H1 (cell line): Measurements from ENCODE around the gene LCE2B. TPM values are rescaled to one million over a fixed set of nuclear protein-coding genes. Genes with fewer than 3 reads are reported as not detected.

Experiments
- CTCF ChIA-PET: fragments of 300-600 bp; sonication (Branson Sonifier 250); formaldehyde crosslinking; loops from one replicate; lab custom pipeline; 2021; ENCODE audit not compliant: partially characterized antibody; lab: Charles Lee
- POLR2A ChIA-PET: fragments of 300-600 bp; sonication (Branson Sonifier 250); formaldehyde crosslinking; loops from one replicate; lab custom pipeline; 2021; ENCODE audit warnings: inconsistent platforms; ENCODE audit not compliant: partially characterized antibody; lab: Charles Lee
- DNase-seq, 2 experiments: peaks; one replicate each; pipeline versions ENCODE4 v3.0.0 to v3.0.0-alpha.2; 2010 to 2022; ENCODE audit warnings: low spot score in 2 of 2, low read depth in 1 of 2, mixed read lengths in 1 of 2
- FAIRE-seq: peaks from 2 replicates; lab custom pipeline; 2011; peaks lifted over from hg19 to GRCh38; lab: Jason Lieb, UNC
- H2AFZ ChIP-seq: 2 replicates; pipeline ENCODE4 v1.8.1; 2012; ENCODE audit warnings: low read length, inconsistent platforms
- H2AK5ac ChIP-seq: 2 replicates; pipeline ENCODE4 v1.6.1; 2013; ENCODE audit warnings: low read depth, low read length
- H2BK120ac ChIP-seq: replicated peaks from 2 replicates; pipeline ENCODE3; 2013; ENCODE audit warnings: low read depth, low read length, inconsistent platforms
- H2BK12ac ChIP-seq: 2 replicates; pipeline ENCODE4 v1.6.1; 2013; ENCODE audit warnings: low read depth, low read length
- H2BK15ac ChIP-seq: 2 replicates; pipeline ENCODE4 v1.6.1; 2013; ENCODE audit warnings: low read length
- H2BK20ac ChIP-seq: 2 replicates; pipeline ENCODE4 v1.6.1; 2013; ENCODE audit warnings: low read length
- H2BK5ac ChIP-seq: 2 replicates; pipeline ENCODE4 v1.6.1; 2013; ENCODE audit warnings: low read depth, low read length
- H3K14ac ChIP-seq: 2 replicates; pipeline ENCODE4 v1.6.1; 2013; ENCODE audit warnings: inconsistent platforms; ENCODE audit not compliant: insufficient read length
- H3K18ac ChIP-seq: 2 replicates; pipeline ENCODE4 v1.6.1; 2013; ENCODE audit warnings: low read length; ENCODE audit errors: extremely low read depth
- H3K23ac ChIP-seq: 2 replicates; pipeline ENCODE4 v1.6.1; 2013; ENCODE audit warnings: inconsistent platforms; ENCODE audit not compliant: insufficient read length
- H3K23me2 ChIP-seq: 2 replicates; pipeline ENCODE4 v1.6.1; 2013; ENCODE audit warnings: low read depth, low read length
- H3K27ac ChIP-seq: 2 replicates; pipeline ENCODE4 v1.6.1; 2011; ENCODE audit warnings: low read depth, low read length, inconsistent platforms
- H3K27me3 ChIP-seq, 4 experiments: replicated peaks in 1 of 4; 1 replicate in 1 of 4; 2 replicates in 3 of 4; pipeline versions ENCODE4 v1.6.1 to v1.8.1; 2011 to 2013; ENCODE audit warnings: low read length in 3 of 4, mild to moderate bottlenecking in 3 of 4, inconsistent platforms in 2 of 4, mixed read lengths in 2 of 4, moderate library complexity in 1 of 4; ENCODE audit not compliant: control insufficient read depth in 3 of 4, insufficient read depth in 3 of 4; ENCODE audit errors: extremely low read depth in 1 of 4
- H3K36me3 ChIP-seq, 4 experiments: 2 replicates each; pipeline versions ENCODE4 v1.6.1 to v1.8.1; 2011 to 2013; ENCODE audit warnings: mild to moderate bottlenecking in 4 of 4, low read length in 3 of 4, moderate library complexity in 2 of 4, control low read depth in 1 of 4, inconsistent platforms in 1 of 4; ENCODE audit not compliant: insufficient read depth in 4 of 4, control insufficient read depth in 2 of 4
- H3K4ac ChIP-seq: replicated peaks from 2 replicates; pipeline ENCODE3; 2013; ENCODE audit warnings: low read length, low read depth, mixed read lengths, inconsistent platforms; ENCODE audit not compliant: insufficient read length
- H3K4me1 ChIP-seq, 4 experiments: replicated peaks in 1 of 4; 1 replicate in 1 of 4; 2 replicates in 3 of 4; pipeline versions ENCODE4 v1.6.1 to v1.8.1; 2011 to 2013; ENCODE audit warnings: low read length in 3 of 4, inconsistent platforms in 2 of 4, mixed read lengths in 1 of 4; ENCODE audit not compliant: insufficient read depth in 4 of 4, control insufficient read depth in 3 of 4
- H3K4me2 ChIP-seq, 2 experiments: 2 replicates each; pipeline versions ENCODE4 v1.6.1 to v1.8.1; 2011 to 2013; ENCODE audit warnings: low read depth in 2 of 2, low read length in 2 of 2, control low read depth in 1 of 2, inconsistent platforms in 1 of 2, mild to moderate bottlenecking in 1 of 2; ENCODE audit not compliant: insufficient read depth in 1 of 2
- H3K4me3 ChIP-seq, 4 experiments: fragments of 200-600, 300-600 bp in 1 of 4; sonication (generic), shearing (Covaris generic), sonication (Bioruptor Twin) in 1 of 4; 2 replicates each; pipeline versions ENCODE4 v1.5.1 to v1.8.1; 2011 to 2016; ENCODE audit warnings: low read length in 4 of 4, low read depth in 3 of 4, control low read depth in 2 of 4, inconsistent platforms in 2 of 4, mild to moderate bottlenecking in 2 of 4, mixed read lengths in 1 of 4, moderate library complexity in 1 of 4; ENCODE audit not compliant: insufficient read depth in 2 of 4; ENCODE audit errors: extremely low read depth in 1 of 4
- H3K56ac ChIP-seq: replicated peaks from 2 replicates; pipeline ENCODE3; 2013; ENCODE audit warnings: low read depth, mild to moderate bottlenecking, mixed read lengths, low read length, inconsistent platforms; ENCODE audit not compliant: insufficient read length
- H3K79me1 ChIP-seq: 2 replicates; pipeline ENCODE4 v1.6.1; 2013; ENCODE audit warnings: low read depth, low read length, control low read depth
- H3K79me2 ChIP-seq, 2 experiments: 2 replicates each; pipeline versions ENCODE4 v1.6.1 to v1.8.1; 2012 to 2013; ENCODE audit warnings: low read length in 2 of 2, mild to moderate bottlenecking in 2 of 2, inconsistent platforms in 1 of 2; ENCODE audit not compliant: insufficient read depth in 2 of 2, control insufficient read depth in 1 of 2
- H3K9ac ChIP-seq, 4 experiments: replicated peaks in 1 of 4; 1 replicate in 1 of 4; 2 replicates in 3 of 4; pipeline versions ENCODE4 v1.6.1 to v1.8.1; 2011 to 2013; ENCODE audit warnings: low read depth in 3 of 4, low read length in 3 of 4, control low read depth in 2 of 4, mild to moderate bottlenecking in 2 of 4, moderate library complexity in 2 of 4, inconsistent platforms in 1 of 4; ENCODE audit errors: extremely low read depth in 1 of 4
- H3K9me3 ChIP-seq, 2 experiments: 2 replicates each; pipeline versions ENCODE4 v1.6.1 to v1.8.1; 2012 to 2013; ENCODE audit warnings: mild to moderate bottlenecking in 2 of 2, moderate library complexity in 2 of 2, control low read depth in 1 of 2, inconsistent platforms in 1 of 2, low read depth in 1 of 2, low read length in 1 of 2, mixed read lengths in 1 of 2; ENCODE audit not compliant: insufficient read depth in 2 of 2
- H4K20me1 ChIP-seq, 2 experiments: replicated peaks in 1 of 2; 2 replicates each; pipeline versions ENCODE3 to v1.8.1; 2011 to 2013; ENCODE audit warnings: inconsistent platforms in 2 of 2, low read length in 2 of 2, mild to moderate bottlenecking in 1 of 2; ENCODE audit not compliant: insufficient read depth in 2 of 2, control insufficient read depth in 1 of 2
- H4K5ac ChIP-seq: 2 replicates; pipeline ENCODE4 v1.6.1; 2013; ENCODE audit warnings: low read length, low read depth, mixed read lengths, inconsistent platforms; ENCODE audit not compliant: insufficient read length
- H4K8ac ChIP-seq: 2 replicates; pipeline ENCODE4 v1.8.0; 2013; ENCODE audit warnings: mild to moderate bottlenecking, moderate library complexity, low read length, inconsistent platforms; ENCODE audit not compliant: insufficient read depth; ENCODE audit errors: extremely low read depth
- H4K91ac ChIP-seq: replicated peaks from 2 replicates; pipeline ENCODE3; 2013; ENCODE audit warnings: low read length, mixed read lengths, inconsistent platforms; ENCODE audit not compliant: insufficient read length
- PHF8 ChIP-seq: fragments of 200-600 bp; sonication (generic); conservative IDR thresholded peaks from 2 replicates; pipeline ENCODE4 v1.7.1; 2012; ENCODE audit warnings: low read depth, mild to moderate bottlenecking, inconsistent platforms, low read length, moderate library complexity
- WGBS, 2 experiments: shearing (Covaris generic) in 1 of 2; methylation state at CpG; one replicate each; pipeline versions ENCODE4 v1.1.6 to v1.1.7; 2013 to 2015; ENCODE audit warnings: low lambda C conversion rate in 2 of 2, mixed read lengths in 2 of 2, inconsistent platforms in 1 of 2, low coverage in 1 of 2, missing lambda C conversion rate in 1 of 2; ENCODE audit not compliant: insufficient replicate concordance in 2 of 2, insufficient coverage in 1 of 2, insufficient read length in 1 of 2; ENCODE audit errors: extremely low coverage in 1 of 2, missing lambda C conversion rate in 1 of 2; 5-methylcytosine and 5-hydroxymethylcytosine counted together
- polyA plus RNA-seq, 7 experiments: library from polyadenylated mRNA; depleted of rRNA in 3 of 7; stranded (reverse) in 5 of 7; unstranded in 2 of 7; fragments of >200 nt in 5 of 7; fragments of 200-250 nt in 2 of 7; gene quantifications; 1 replicate in 5 of 7; 2 replicates in 1 of 7; 4 replicates in 1 of 7; pipeline versions ENCODE4 v1.2.1 to v1.2.3, GENCODE V29; 2011 to 2013; ENCODE audit warnings: missing spikeins in 2 of 7, mixed read lengths in 2 of 7
- total RNA-seq: library from RNA; stranded (reverse); fragmentation: NEBNext Ultra II Directional; extraction: Animal tissue kit (Norgen Biotek cat#: 25700); gene quantifications from 2 replicates; pipeline ENCODE4 v1.2.1, GENCODE V29; 2021

LCE2B gene
- total and polyA plus RNA-seq, 2 of the 8 experiments (the other 6 are each of a cell fraction or from before 2014, with no cell fraction given), result not detected

DNA sequence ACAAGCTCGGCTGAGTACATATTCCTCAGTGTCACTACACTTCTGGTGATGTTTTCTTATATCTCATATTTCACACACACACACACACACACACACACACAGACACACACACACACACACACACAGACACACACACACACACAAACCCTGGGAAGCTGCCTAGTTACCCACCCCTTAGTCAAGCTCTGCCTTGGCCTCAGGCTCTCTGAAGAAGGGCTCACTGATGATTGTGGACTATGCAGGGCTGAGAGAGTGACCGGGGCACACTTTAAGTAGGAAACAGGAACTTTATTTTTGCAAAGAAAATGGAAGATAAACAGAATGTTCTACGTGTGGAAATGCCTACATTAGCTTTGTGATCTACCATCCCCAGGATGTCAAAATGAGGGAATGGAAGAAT lies 42.0 kb upstream of the LCE2B start:
- Histone ChIP-seq H2AK5ac (no peak overlapping the region), H3K23me2 (no peaks in the 10 kb centered on the region), H2BK5ac (no peak overlapping the region), H3K79me1 (no peaks in the 10 kb centered on the region), H4K5ac (no peak overlapping the region), H3K23ac (no peak overlapping the region), H3K4ac (no peak overlapping the region), H3K4me2 (no peak overlapping the region), H3K9ac (no peak overlapping the region), H3K18ac (no peak overlapping the region), H3K56ac (no peak overlapping the region), H3K4me1 (no peaks in the 10 kb centered on the region), H2AFZ (no peak overlapping the region), H3K14ac (no peak overlapping the region), H3K79me2 (no peaks in the 10 kb centered on the region), H4K8ac (no peak overlapping the region), H3K9me3 (peaks cover 70 to 89% of the 10 kb centered on the region in 2 experiments), H4K20me1 (no peaks in the 10 kb centered on the region), H2BK120ac (no peak overlapping the region), H3K27ac (no peak overlapping the region), H2BK20ac (no peak overlapping the region), H2BK12ac (no peak overlapping the region), H3K27me3 (no peaks in the 10 kb centered on the region), H3K36me3 (no peaks in the 10 kb centered on the region; a peak in 1 of 8 replicates), H3K4me3 (no peak overlapping the region), H4K91ac (no peak overlapping the region), H2BK15ac (no peak overlapping the region)
- FAIRE-seq (no peak), DNase-seq (no peak)
- CTCF ChIA-PET, result interaction anchor here (0.6 to 1.7 kb wide), 4 partner anchors 10 to 184 kb away, joined by 3 to 9 read pairs (median 4); no protein-coding TSS in a partner anchor
- POLR2A ChIA-PET, result no interaction called here
- WGBS, 2 experiments, result 63% methylated on average over 3 of the region's 3 CpGs; no CpG with 5 or more reads in 1 of the 2 experiments
- TF ChIP-seq PHF8, result no peak
